GM12873 (cell line): ENCODE results near the gene PLEKHN1.

Experiments
- TF ChIP-seq, protein P1 (sequence below): IDR thresholded peaks from 2 replicates; pipeline ENCODE4 v1.5.1; 2012; ENCODE audit warnings: low read depth, mild to moderate bottlenecking, moderate library complexity, low read length, control low read depth; ENCODE audit not compliant: insufficient read depth; ENCODE audit errors: missing control alignments

The PLEKHN1 gene

DNA sequence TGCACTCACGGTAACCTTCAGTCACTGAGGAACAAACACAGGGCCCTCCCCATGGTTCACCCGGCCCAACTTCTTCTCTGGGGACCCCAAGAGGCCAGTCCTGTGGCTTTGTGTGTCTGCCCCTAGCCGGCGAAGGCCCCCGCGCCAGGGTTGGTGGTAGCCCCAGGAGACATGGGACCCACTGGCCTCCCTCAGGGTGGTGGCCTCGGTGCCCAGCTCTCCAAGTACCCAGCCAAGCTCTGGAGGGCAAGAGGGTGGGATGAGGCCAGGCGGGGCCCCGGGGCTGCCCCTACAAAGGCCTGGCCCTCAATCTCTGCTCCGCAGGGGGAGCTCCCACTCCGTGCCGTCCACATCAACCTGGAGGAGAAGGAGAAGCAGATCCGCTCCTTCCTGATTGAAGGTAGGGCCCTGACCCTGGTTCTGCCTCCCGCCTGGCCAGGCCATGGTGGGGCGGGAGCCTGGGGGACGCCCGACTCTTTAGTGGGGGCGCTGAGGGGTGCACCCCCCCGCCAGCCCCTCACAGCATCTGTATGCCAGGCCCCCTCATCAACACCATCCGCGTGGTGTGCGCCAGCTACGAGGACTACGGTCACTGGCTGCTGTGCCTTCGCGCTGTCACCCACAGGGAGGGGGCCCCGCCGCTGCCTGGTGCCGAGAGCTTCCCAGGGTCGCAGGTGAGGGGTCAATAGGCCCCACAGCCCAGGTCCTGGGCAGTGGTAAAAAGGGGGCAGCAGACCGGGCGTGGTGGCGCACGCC, 5.6 kb downstream of the PLEKHN1 start:
- TF ChIP-seq, protein P1, sequence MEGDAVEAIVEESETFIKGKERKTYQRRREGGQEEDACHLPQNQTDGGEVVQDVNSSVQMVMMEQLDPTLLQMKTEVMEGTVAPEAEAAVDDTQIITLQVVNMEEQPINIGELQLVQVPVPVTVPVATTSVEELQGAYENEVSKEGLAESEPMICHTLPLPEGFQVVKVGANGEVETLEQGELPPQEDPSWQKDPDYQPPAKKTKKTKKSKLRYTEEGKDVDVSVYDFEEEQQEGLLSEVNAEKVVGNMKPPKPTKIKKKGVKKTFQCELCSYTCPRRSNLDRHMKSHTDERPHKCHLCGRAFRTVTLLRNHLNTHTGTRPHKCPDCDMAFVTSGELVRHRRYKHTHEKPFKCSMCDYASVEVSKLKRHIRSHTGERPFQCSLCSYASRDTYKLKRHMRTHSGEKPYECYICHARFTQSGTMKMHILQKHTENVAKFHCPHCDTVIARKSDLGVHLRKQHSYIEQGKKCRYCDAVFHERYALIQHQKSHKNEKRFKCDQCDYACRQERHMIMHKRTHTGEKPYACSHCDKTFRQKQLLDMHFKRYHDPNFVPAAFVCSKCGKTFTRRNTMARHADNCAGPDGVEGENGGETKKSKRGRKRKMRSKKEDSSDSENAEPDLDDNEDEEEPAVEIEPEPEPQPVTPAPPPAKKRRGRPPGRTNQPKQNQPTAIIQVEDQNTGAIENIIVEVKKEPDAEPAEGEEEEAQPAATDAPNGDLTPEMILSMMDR, result no peak

DNA sequence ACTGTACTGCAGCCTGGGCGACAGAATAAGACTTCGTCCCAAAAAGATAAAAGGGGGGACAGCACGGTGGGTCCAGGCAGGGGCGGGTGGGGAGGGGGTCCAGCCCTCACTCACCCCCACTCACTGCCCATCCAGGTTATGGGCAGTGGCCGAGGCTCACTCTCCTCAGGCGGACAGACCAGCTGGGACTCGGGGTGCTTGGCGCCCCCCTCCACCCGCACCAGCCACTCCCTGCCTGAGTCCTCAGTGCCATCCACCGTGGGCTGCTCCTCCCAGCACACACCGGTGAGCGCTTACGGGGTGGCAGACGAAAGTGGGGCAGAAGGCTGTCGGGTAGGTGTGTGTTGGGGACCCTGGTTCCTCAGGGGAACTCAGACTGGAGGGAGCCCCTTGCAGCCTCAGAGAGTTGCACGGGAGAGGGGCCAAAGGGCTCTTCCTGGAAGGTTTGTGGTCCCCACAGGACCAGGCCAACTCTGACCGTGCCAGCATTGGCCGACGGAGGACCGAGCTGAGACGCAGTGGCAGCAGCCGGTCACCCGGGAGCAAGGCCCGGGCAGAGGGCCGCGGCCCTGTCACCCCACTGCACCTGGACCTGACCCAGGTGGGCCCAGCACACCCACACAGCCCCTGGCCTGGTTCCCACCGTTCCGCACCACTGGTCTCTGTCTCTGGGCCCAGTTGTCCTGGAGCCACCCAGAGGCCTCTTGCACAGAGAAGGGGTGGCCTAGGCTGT, 6.6 kb downstream of the PLEKHN1 start:
- TF ChIP-seq, protein P1, result no peak

DNA sequence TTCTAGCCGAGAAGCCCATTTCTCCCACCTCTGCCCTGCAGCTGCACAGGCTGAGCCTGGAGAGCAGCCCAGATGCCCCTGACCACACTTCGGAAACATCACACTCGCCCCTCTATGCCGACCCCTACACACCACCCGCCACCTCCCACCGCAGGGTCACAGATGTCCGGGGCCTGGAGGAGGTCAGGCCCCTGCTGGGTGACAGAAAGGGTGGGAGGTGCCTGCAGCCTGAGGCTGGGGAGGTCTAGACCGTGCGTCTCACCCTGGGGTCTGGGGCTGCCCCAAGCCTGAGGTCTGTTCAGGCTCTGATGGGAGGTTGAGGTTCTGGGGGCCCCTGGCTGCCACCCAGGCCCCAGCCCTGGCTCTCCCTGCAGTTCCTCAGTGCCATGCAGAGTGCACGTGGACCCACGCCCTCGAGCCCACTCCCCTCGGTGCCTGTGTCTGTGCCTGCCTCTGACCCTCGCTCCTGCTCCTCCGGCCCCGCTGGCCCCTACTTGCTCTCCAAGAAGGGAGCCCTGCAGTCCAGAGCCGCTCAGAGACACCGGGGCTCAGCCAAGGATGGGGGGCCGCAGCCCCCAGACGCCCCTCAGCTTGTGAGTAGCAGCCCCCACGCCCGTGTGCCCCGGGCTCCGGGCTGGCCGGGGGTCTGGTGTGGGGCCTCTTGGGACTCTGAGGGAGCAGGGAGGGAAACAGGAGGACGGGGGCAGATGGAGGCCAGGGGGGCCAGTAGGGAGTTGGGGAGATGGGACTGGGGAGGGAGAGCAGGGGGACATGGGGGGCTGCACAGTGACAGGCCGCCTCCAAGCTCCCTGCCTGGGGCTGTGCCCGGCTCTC, 7.4 kb downstream of the PLEKHN1 start:
- TF ChIP-seq, protein P1, result no peak

DNA sequence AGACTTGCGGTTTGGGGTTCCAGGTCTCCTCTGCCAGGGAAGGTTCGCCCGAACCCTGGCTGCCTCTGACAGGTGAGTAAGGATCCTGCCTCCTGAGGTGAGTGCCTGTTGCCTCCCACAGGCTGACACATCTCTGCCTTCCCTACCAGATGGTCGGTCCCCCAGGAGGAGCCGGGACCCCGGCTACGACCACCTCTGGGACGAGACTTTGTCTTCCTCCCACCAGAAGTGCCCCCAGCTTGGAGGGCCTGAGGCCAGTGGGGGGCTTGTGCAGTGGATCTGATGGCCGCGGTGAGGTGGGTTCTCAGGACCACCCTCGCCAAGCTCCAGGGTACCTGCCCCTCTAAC, 8.0 kb downstream of the PLEKHN1 start:
- TF ChIP-seq, protein P1, result no peak

DNA sequence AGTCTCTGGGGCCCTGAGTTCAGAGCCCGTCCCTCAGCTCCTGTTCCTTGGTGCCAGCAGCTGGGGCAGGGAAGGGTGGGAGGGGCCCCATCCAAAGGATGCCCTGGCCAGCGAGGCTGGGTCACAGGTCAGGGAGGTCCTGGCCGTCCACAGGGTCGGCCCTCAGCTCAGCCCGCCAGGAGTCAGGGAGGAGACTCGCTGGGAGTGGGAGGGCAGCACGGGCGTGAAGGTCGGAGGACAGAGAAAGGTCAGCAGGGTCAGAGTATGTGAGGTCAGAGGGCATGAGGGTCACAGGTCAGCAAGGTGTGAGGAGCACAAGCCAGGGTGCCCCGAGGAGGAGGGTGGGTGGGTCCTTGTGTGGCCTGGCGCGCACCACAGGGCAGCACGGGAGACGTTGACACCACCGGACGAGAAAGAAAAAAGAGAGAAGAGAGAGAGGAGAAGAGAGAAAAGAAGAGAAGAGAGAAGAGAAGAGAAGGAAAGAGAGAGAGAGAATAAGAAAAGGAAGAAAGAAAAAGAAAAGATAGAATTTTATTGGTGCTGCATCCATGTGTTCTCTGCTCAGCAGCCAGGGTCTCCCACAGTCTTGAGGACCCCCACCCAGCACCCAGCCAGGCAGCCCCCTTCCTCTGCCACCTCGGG, 8.5 kb downstream of the PLEKHN1 start:
- TF ChIP-seq, protein P1, result no peak

DNA sequence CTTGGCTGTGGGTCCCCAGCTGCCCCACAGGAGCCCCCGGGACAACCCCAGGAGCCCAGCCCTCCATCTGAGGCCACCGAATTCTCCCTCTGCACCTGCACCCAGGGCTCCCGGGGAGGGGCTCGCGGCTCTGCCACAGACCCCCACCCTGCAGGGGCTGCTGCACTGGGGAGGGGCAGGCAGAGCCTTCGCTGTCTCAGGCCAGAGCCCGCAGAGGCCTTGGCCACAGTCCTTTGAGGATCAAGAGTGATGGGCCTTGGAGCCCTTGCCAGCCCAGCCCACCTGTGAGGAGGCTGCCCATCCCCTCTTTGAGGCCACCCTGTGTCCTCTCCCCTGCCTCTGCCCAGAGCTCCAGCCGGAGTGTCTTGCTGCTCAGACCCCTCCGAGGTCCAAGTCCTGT, 9.1 kb downstream of the PLEKHN1 start:
- TF ChIP-seq, protein P1, result no peak
